ENCODE measurements around the gene TAF8.

- TF ChIP-seq PATZ1 (CRISPR knock-in tag; IDR thresholded peaks at IDR 0.05; ENCODE audit: borderline replicate concordance) = no peak
- TF ChIP-seq CREB5 (CRISPR knock-in tag; IDR thresholded peaks at IDR 0.05; ENCODE audit: low read depth) = no peak
Observed at GRCh38 chr6:42105709-42106108, 55.4 kb downstream of the TAF8 start.
